HepG2 (cell line): Measurements from ENCODE around the gene PIK3R3. TPM values are rescaled to one million over a fixed set of nuclear protein-coding genes. Genes with fewer than 3 reads are reported as not detected.

Source experiments
- ARID3A ChIP-seq: IDR thresholded peaks from 2 replicates; pipeline ENCODE4 v1.6.1; 2012; ENCODE audit warnings: low read depth, low read length, improper control_type of control experiment
- BCL6 ChIP-seq: IDR thresholded peaks from 2 replicates; pipeline ENCODE4 v1.6.1; 2016; ENCODE audit warnings: missing genetic modification reagents, missing compliant biosample characterization
- EED ChIP-seq: sonication (generic); formaldehyde crosslinking; IDR thresholded peaks from 2 replicates; pipeline ENCODE4 v1.5.0; 2020; ENCODE audit warnings: mild to moderate bottlenecking, missing genetic modification reagents
- ETV5 ChIP-seq: IDR thresholded peaks from 2 replicates; pipeline ENCODE4 v1.6.1; 2018; ENCODE audit warnings: missing biosample characterization, missing genetic modification reagents, inconsistent platforms, borderline replicate concordance
- FOXC1 ChIP-seq: sonication (generic); formaldehyde crosslinking; IDR thresholded peaks from 2 replicates; pipeline ENCODE4 v1.8.0; 2022; ENCODE audit warnings: mild to moderate bottlenecking, missing genetic modification reagents, borderline replicate concordance
- FOXJ3 ChIP-seq: sonication (generic); formaldehyde crosslinking; IDR thresholded peaks from 2 replicates; pipeline ENCODE4 v1.4.0; 2020; ENCODE audit warnings: missing genetic modification reagents, mild to moderate bottlenecking, borderline replicate concordance
- GRHL1 ChIP-seq: sonication (generic); formaldehyde crosslinking; conservative IDR thresholded peaks from 2 replicates; pipeline ENCODE4 v1.8.0; 2022; ENCODE audit warnings: missing genetic modification reagents
- HIVEP1 ChIP-seq: sonication (generic); formaldehyde crosslinking; IDR thresholded peaks from 2 replicates; pipeline ENCODE4 v1.4.0; 2020; ENCODE audit warnings: mild to moderate bottlenecking, missing genetic modification reagents
- NPAS2 ChIP-seq: sonication (generic); formaldehyde crosslinking; IDR thresholded peaks from 2 replicates; pipeline ENCODE4 v1.8.0; 2022; ENCODE audit warnings: mild to moderate bottlenecking, missing genetic modification reagents, borderline replicate concordance
- PTBP1 ChIP-seq: fragments of 200-400 bp; formaldehyde crosslinking; IDR thresholded peaks from 2 replicates; pipeline ENCODE4 v1.6.1; 2018; ENCODE audit warnings: low read length, low read depth; ENCODE audit not compliant: poor library complexity, severe bottlenecking
- TERF1 ChIP-seq: sonication (generic); formaldehyde crosslinking; IDR thresholded peaks from 2 replicates; pipeline ENCODE4 v1.8.0; 2022; ENCODE audit warnings: mild to moderate bottlenecking, missing genetic modification reagents, moderate library complexity
- USF2 ChIP-seq, 2 experiments: sonication (generic) in 1 of 2; formaldehyde crosslinking in 1 of 2; IDR thresholded peaks; 2 replicates each; pipeline versions ENCODE4 v1.5.1 to v1.6.1; 2011 to 2020; ENCODE audit warnings: borderline replicate concordance in 1 of 2, low read depth in 1 of 2, low read length in 1 of 2, mild to moderate bottlenecking in 1 of 2, missing genetic modification reagents in 1 of 2, moderate library complexity in 1 of 2
- ZBTB39 ChIP-seq: sonication (generic); formaldehyde crosslinking; IDR thresholded peaks from 2 replicates; pipeline ENCODE4 v1.5.0; 2020; ENCODE audit warnings: missing genetic modification reagents
- ZFP41 ChIP-seq: sonication (generic); formaldehyde crosslinking; IDR thresholded peaks from 2 replicates; pipeline ENCODE4 v1.4.0; 2020; ENCODE audit warnings: mild to moderate bottlenecking, missing genetic modification reagents, borderline replicate concordance
- ZNF350 ChIP-seq: sonication (generic); formaldehyde crosslinking; IDR thresholded peaks from 2 replicates; pipeline ENCODE4 v1.4.0; 2020; ENCODE audit warnings: mild to moderate bottlenecking, low read depth, missing genetic modification reagents, borderline replicate concordance
- ZNF543 ChIP-seq: sonication (generic); formaldehyde crosslinking; IDR thresholded peaks from 2 replicates; pipeline ENCODE4 v1.4.0; 2020; ENCODE audit warnings: mild to moderate bottlenecking, missing genetic modification reagents
- ZNF672 ChIP-seq: sonication (generic); formaldehyde crosslinking; IDR thresholded peaks from 2 replicates; pipeline ENCODE4 v1.8.1; 2022; ENCODE audit warnings: missing genetic modification reagents
- ZNF878 ChIP-seq: sonication (generic); formaldehyde crosslinking; IDR thresholded peaks from 2 replicates; pipeline ENCODE4 v1.8.1; 2023; ENCODE audit warnings: mild to moderate bottlenecking, missing genetic modification reagents, moderate library complexity
- ZZZ3 ChIP-seq: sonication (generic); formaldehyde crosslinking; IDR thresholded peaks from 2 replicates; pipeline ENCODE4 v1.4.0; 2020; ENCODE audit warnings: missing genetic modification reagents, mild to moderate bottlenecking, borderline replicate concordance
- polyA plus RNA-seq, 8 experiments: library from polyadenylated mRNA; depleted of rRNA in 3 of 8; stranded (reverse) in 7 of 8; unstranded in 1 of 8; fragments of >200 nt; fragmentation: Illumina TruSeq in 4 of 8; extraction: Trizol in 4 of 8; gene quantifications; 2 replicates each; pipeline versions ENCODE4 v1.2.1 to v1.2.3, GENCODE V29; 2011 to 2016; ENCODE audit warnings: low read depth in 4 of 8, missing spikeins in 1 of 8, mixed read lengths in 1 of 8; ENCODE audit not compliant: insufficient read depth in 1 of 8
- total RNA-seq, 5 experiments: library from RNA; depleted of rRNA; stranded (reverse); fragments of >200 nt; fragmentation: Illumina TruSeq; extraction: Trizol; gene quantifications; 2 replicates each; pipeline ENCODE4 v1.2.3, GENCODE V29; 2016; ENCODE audit warnings: low read depth in 1 of 5

PIK3R3 gene
- total and polyA plus RNA-seq, 2 of the 13 experiments (the other 11 are each of a cell fraction or from before 2014, with no cell fraction given): 0.37 to 6.9 TPM

GRCh38 chr1:46132529-46133180, at the start of gene PIK3R3 (continued):
- TF ChIP-seq ETV5 (CRISPR knock-in tag) (peak; percentile 78), FOXJ3 (peak; percentile 43; the same call in 1 of the 2 replicates), HIVEP1 (CRISPR knock-in tag) (peak; percentile 88), FOXC1 (CRISPR knock-in tag) (peak; percentile 100), ZNF350 (CRISPR knock-in tag) (peak; percentile 94), GRHL1 (CRISPR knock-in tag) (peak; percentile 73; the same call in 1 of the 2 replicates), PTBP1 (peak; percentile 42), ZFP41 (CRISPR knock-in tag) (peak; percentile 99), ARID3A (no peak), USF2 (IDR thresholded peaks at IDR 0.05; ENCODE audit: low read depth, low read length) (no peak), USF2 (CRISPR knock-in tag; IDR thresholded peaks at IDR 0.05; ENCODE audit: borderline replicate concordance) (no peak), ZZZ3 (CRISPR knock-in tag) (no peak; the same call in 1 of the 2 replicates), ZNF878 (CRISPR knock-in tag) (peak; percentile 98), ZBTB39 (peak; percentile 93; the same call in 1 of the 2 replicates), ZNF543 (CRISPR knock-in tag) (peak; percentile 96; the same call in 1 of the 2 replicates), EED (CRISPR knock-in tag) (peak; percentile 53; the same call in 1 of the 2 replicates), ZNF672 (CRISPR knock-in tag) (peak; percentile 89), BCL6 (CRISPR knock-in tag) (peak; percentile 69), NPAS2 (CRISPR knock-in tag) (no peak), TERF1 (CRISPR knock-in tag) (peak; percentile 83; the same call in 1 of the 2 replicates)
